Amniotic stem cell (primary cell): ENCODE data around the gene TSPOAP1.

Experiments
- DNase-seq: peaks from one replicate; lab custom pipeline; 2025; lab: John Stamatoyannopoulos, UW

The TSPOAP1 gene

DNA sequence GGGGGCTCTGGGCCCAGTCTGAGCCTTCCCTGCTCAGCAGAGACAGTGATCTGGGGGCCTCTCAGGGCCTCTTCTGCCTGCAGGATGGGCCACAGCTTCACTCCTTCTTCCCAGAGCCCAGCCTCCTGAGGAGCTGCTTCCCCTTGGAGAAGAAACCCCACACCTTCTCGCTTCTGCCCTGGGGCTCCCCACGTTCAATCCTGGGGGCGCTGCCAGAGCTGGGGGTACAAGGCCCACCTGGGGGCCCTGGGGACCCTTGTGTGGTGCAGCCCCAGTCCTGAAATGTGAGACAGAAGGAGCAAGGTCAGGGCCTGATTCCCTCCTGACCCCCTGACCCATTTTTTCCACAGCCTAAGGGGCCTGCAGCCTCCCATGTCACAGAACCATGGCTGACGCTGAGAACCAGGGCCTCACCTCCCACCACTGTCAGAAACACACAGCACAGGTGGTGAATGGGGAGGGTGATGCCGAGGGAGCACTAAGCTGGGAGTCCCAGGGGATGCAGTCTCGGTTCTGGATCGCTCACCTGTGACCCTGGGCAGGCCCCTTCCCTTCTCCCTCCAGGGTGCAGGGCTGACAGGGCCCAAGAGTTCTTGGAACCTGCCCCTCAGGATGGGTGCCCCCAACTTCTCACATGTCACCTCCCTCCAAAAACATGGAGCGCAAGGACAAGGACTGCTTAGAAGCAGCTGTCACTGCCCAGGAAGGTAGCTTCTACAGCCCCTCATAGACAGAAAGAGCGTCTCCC lies 26.2 kb downstream of the TSPOAP1 start:
- no peak for DNase-seq

DNA sequence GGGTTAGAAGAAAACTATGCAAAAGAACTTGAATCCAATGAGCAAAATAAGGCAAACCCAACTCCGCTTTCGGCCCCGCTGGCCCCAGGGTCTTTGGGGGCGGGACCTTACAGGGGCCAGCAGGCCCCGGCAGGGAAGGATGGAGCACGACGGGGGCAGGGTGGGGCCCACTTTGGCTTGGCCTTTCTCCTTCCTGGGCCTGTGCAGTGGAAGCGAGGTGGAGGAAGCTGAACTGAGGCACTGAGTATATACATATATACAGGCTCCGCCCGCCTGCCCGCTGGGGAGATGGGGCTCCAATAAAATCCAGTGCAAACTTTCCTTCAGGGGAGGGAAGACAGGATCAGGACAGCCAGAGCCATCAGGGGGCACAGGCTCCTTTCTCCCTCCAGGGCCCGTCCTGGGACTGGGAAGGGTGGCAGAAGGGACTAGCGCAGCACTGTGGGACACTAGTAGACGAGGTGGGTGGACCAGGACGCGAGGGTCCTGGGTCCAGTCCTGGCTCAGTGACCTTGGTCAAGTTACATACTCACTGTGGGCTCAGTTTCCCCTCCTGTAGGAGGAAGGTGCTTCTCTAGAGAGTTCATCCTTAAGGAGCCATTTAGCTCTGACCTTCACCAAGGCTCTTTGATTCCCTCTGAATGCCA lies 27.0 kb downstream of the TSPOAP1 start:
- DNase-seq, result no peak

DNA sequence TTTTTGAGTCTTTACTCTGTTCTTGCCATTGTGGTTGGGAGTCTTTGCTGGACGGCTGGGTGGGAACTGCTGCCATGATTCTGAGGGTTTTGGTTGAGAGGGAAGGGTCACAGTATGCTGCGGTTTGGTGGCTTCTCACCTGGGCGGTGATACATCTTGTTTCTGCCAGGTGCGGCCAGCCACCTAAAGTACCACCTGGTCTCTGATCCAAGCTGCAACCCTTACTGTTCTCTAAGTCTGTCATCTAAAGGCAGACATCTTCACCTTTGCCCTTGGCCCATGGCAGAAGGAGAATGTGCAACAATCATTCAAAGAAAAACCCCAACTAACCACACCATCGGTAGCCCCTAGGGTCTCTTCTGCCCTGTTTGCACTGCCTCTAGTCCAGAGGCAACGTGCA lies 28.3 kb downstream of the TSPOAP1 start:
- DNase-seq, result no peak

DNA sequence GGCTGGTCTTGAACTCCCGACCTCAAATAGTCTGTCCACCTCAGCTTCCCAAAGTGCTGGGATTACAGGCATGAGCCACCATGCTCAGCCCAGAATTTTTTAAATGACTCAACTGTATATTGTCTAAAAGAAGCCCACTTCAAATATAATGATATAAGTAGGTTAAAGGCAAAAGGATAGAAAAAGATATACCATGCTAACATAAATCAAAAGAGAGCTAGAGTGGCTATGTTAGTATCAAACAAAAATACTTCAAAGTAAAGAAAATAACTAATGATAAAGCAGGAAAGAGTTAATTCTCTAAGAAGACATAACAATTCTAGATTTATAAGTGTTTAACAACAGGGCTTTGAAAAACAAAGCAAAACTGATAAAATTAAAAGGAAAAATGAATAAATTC lies 34.6 kb downstream of the TSPOAP1 start:
- no peak for DNase-seq

DNA sequence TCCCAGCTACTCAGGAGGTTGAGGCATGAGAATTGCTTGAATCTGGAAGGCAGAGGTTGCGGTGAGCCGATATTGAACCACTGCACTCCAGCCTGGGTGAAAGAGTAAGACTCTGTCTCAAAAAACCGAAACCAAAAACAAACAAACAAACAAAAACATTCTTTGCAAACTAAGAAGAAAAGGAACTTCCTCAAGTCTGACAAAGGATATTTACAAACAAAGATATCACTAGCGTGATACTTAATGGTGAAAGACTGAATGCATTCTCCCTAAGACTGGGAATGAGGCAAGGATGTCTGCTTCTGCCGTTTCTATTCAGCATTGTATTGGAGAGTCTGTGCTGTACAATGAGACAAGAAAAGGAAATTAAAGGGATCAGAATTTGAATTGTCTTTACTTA lies 37.3 kb downstream of the TSPOAP1 start:
- no peak for DNase-seq

DNA sequence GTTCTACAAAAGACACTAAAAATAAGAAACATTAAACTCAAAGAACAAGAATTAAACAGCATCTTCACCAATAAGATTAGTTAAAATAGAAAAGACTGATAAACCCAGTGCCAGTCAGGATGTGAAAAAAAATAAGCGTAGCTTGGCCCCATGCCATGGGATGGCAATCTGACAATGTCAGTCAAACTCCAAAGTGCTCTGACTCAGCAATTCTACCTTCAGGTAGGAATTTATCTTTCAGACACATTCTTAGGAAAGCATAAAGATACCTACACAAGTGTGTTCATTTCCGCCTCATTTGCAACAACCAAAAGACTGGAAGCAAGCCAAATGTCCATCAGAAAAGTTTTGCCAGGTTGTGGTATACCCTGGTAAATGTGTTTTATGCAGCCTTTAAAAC lies 38.7 kb downstream of the TSPOAP1 start:
- no peak for DNase-seq

DNA sequence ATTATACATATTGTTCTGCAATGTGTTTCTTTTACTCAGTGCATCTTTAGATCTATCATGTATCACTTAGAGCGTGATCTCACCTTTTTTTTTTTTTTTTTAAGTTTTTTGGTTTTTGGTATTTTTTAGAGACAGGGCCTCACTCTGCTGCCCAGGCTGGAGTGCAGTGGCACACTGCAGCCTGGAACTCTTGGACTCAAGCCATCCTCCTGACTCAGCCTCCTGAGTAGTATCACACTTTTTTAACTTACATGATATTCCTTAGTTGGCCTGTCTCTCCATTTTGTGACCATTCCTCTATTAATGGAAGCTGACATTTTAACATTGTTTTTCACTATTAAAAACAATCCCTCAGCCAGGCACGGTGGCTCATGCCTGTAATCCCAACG lies 43.2 kb downstream of the TSPOAP1 start:
- no peak for DNase-seq

DNA sequence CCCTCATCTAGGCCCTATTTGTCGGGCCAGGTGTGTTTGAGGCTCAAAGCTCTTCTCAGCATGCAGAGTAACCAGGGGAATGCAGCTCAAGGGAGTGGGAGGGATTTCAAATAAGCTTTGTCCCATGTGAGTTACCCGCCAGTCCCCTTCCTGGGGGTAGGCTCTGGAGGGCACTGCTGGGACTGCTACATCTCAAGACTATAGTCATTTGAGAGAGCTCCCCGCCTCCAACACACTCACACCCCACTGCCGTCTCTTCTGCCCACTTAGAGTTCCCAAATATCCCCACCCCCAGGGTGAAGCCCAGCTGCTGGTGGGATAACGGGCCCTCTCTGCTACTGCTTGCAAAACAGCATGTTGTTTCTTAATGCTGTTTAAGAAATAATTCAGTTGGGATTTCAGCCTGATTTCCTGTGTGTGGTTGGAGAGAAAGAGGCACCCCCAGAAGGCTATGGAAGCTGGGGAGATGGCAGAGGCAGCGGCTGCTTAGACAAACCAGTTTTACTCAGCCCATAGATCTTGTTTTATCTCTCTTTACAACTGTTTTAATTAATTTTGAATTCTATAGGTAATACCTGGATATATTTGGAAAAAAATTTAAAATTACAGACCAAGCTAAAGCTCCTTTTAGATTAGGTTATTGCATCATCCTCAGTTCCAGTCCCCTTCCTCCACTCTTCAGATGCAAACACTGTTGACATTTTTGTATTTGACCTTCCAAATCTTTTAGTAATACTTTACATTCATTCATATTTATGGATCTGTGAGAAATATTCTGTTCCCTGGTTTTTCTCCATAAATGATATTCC lies 43.8 kb downstream of the TSPOAP1 start:
- no peak for DNase-seq

DNA sequence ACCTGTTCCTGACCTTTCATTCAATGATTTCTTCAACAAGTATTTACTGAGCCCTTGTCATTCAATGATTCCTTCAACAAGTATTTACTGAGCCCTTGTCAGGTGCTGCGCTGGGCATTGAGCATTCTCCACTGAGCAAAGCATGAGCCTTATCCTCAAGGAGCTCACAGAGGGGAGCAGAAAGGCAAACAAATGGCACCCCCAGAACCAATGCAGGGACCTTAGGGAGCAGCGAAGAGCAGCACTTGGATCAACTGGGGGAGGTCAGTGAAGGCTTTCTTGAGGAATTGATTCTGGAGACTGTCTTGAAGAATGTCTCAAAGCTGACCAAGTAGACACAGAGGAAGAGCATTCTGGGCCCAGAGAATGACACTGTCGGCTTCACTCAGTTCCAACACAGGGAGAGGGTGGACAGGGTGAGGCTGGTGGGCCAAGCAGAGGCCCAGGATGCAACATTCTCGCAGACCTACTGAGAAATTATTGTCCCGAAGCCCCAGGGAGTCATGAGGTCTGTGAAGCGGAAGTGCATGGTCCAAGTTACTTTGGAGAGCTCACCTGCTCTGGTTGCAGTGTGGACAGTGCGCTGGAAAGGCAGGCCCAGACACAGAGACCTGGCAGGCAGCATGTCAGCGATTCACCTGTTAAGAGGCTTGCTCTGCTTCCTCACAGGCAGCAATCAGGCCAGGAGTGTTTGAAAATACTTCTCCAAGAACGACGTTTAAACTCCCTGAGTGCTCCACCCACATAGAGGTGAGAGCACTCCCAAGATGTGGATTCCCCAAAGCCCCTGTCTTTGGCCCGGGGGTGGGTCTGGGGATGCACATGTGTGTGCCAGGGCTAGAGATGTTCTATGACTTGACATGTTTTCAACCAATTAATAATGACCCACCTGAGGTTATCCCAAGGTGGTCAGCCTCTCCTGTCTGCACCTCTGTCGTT lies 44.7 kb downstream of the TSPOAP1 start:
- no peak for DNase-seq

DNA sequence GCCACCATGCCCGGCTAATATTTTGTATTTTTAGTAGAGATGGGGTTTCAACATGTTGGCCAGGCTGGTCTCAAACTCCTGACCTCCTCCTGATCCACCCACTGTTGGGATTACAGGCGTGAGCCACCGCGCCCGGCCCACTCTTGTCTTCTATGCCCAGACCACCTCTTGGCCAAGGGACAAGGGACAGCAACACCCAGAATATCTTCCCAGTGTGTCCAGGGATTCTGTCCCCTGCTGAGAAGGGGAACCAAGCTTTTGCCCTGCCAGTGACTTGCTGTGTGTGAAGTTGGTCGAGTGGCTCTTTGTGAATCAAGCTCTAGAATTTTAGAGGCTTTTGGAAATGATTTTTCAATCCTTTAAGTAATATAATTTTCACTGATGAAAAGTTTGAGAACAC lies 46.2 kb downstream of the TSPOAP1 start:
- DNase-seq, result no peak

DNA sequence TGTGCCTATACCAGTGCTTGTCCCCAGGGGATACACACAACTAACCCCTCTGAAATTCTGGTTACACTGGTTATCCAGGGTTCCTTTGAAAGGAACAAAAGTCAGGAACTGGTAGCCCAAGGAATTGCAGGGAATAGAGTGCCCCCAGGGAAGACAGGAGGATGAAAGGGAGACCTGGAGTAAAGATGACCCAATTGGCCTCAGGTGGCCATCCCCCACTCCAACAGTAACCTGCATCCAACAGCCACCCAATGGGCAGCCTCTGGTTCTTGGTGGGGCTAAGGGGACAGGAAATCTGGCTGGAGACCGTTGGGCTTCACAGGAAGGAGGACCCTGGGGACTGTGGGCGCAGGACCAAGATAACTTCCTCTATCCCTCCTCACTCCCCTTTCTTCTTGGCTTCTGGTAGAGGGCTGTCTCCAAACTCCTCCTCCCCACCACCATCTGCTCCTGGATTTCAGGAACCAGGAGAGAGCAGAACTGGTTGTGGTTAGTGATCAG lies 47.0 kb downstream of the TSPOAP1 start:
- DNase-seq, result no peak

DNA sequence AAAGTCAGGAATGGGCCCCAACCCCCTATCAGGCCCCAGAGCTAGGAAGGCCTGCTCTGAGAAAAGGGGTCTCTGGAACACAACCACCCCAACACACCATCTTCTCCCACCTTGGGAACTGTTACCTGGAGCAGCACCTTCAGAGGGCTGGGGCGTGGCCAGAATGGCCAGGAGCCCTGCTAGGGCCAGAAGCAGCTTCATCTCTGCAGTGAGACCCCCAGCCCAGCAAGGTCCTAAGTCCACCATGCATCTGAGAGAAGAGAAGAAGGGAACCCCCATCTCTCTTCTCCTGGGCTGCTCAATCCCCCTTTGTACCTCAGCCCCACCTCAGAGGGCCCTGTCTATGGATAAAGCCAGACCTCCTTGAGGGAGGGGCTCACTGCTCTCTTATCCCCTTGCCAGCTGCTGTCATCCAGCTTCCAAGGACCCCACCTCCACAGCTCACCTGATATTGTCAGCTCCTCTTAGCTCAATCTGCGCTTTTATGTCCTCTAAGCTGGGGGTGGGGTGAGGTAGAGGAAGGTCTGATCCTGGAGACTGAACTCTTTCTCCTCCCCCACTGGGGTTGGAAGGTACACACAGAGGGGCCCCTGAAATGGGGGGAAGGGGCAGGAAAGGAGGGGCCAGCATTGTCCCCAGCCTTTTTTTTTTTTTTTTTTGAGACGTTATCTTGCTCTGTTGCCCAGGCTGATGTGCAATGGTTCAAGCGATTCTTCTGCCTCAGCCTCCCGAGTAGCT lies 47.9 kb downstream of the TSPOAP1 start, which contains the start of gene MPO:
Gene MPO (minus strand): TSS at position 456 of the 738 bp plus-strand sequence. CDS start 177 bp downstream, at position 279.
- DNase-seq, result no peak

DNA sequence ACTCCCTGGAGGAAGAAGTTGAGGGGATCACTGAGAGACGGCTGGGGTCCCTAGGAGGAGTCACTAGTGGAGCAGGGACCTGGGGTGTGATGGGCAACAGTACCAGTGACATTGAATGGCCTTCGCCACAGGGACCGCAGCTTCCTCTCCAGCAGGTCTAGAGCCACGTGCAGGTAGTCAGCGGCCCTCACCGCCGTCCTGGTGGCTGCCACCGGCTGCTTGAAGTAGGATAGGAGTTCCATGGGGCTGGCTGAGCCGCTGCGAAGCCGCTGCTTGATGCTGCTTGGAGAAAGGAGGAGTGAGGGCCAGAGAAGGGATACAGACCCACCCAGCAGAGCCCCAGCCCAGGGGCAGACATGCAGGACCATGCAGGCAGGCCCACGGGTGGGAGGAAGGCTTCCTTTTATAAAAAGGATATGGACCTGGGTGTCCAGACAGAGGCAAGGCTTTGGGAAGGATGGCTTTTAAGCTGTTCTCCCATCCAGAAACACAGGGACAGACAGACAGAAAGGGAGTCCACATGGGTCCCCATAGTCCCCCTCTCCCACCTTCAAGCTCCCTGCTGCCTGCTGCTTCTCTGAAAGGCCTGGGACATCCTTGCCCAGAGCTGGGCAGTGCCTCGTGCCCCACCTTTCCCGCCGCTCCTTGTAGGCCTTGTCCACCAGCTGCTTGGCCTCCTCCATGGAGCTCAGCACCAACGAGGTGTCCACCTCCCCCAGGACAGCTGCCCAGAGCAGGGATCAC lies 48.7 kb downstream of the TSPOAP1 start:
- DNase-seq, result no peak

DNA sequence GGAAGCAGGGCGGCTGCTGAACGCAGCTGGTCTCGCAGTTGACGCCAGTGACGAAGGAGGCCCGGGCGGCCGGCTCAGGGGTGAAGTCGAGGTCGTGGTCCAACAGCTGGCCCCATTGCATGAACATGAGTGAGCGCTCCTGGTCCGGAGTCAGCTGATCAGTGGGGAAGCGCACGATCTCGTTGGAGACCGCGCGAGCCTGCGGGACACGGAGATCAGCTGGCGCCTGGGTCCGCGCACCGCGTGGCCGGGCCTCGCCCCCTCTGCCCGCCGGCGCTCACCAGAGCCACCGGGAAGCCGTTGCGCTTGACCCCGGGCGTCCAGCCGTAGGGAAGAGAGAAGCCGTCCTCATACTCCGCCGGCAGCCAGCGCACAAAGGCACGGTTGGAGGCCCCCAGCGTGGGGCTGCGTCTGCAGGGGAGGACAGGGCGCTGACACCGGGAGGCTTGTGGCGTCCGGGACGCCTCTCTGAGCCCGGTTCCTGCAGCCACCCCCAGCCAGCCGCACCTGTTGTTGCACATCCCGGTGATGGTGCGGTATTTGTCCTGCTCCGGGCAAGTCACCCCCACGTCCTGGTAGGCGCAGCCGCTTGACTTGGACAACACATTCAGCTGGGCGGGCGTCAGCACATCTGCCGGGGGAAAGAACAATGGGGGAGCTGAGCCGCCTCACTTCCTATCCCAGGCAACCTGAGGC lies 49.4 kb downstream of the TSPOAP1 start:
- DNase-seq, result no peak

DNA sequence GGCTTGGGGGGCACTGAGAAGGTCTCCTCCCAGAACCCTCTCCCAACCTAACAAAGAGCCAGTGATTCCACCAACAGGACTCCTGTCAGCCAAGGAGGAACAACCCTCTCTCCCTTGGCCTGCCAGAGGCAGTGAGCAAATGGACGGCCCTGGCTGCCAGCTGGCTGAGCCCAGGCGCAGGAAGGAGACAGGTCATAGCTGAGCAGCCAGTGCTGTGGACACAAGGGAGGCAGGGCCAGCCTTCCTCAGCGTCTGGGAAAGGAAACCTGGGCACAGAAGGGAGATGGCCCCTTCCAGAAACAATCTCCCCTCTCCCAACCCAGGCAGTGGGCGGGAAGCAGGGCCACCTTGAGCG lies 50.0 kb downstream of the TSPOAP1 start:
- DNase-seq, result no peak

DNA sequence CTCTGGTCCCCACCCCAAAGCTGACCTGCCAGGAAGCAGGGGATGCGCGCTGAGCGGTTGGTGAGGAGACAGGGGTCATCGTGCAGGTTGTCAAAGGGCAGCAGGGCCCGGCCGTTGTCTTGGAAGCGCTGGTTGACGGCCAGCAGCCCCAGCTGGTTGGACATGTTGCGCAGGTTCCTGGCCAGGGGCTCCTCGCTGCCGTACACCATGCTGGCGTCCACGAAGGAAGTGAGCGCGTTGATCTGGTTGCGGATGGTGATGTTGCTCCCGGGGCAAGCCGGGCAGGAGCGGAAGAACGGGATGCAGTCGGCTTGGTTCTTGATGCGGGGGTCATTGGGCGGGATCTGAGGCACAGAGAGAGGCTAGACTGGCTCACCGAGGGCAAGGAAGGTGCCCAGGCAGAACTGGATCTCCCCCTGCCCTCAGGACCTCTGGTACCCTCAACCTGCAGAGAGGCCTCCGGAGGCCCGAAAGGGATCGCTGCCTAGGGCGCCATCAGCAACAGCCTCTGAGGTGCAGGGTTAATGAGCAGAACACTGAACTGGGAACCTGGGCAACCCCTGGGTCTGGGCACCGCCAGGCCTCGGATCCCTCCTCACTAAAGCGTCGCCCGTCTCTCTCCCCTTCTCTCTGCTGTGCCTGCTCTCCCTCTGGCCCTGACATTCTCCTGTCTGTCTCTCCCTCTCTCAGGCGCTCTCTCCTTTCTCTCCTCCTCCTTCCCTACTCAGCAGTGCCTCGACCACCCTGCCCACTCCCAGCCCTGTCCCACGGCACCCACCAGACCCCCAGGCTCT lies 50.6 kb downstream of the TSPOAP1 start:
- no peak for DNase-seq

DNA sequence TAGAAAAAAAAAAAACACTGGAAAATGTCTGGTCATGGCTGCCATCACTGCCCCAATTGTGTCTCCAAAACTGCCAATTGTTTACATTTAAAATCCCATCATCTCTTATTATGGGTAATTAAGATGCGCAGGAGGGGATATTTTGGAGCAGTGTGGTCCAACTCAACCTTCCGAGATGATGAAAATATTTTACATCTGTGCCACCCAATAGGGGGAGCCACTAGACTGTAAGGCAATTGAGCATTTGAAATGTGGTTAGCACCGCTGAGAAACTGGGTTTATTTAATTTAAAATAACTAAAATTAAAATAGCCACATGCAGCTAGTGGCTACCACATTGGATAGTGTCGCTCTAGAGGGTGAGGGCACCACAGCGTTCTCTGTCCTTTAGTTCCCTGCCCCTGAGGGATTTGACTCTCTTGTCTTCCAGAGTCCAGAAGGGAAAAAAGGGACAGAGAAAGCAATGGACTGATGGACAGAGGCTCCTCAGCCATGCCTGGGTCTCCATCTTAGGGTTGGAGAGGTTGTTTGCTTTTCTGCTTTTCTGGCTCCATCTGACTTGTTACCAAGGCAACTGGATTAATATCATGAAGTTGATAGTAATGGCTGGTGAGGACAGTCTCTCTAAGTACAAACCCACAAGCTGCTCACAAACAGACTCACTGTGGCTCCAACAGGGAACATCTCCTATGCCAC lies 51.3 kb downstream of the TSPOAP1 start:
- no peak for DNase-seq

DNA sequence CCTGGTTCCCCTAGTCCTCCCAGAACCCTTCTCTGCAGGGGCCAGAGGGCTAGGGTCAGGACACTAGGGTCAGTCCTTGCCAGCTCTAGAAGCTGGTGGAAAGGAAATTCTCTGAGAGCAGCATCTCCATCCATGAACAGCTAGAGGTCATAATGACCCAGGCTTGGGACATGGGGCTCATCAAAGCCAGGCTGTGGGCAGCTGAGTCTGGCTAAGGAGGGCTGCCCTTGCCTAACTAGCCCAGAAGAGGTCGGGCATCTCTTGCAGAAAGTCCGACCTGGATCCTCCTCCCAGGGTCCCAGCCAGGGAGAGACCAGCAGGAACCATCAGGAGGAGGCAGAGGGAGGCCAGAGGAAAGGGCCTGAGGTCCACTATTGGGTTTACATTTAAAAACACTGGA lies 52.2 kb downstream of the TSPOAP1 start:
- DNase-seq, result no peak
